Gastrocnemius medialis (tissue), 4 donors: ENCODE measurements around the gene LITAF.

Experiments used
- CTCF ChIP-seq, 5 experiments: fragments of 450-650 bp in 3 of 5; fragments of 200-600 bp in 2 of 5; sonication (generic) in 2 of 5; IDR thresholded peaks in 4 of 5; conservative IDR thresholded peaks in 1 of 5; 1 replicate in 4 of 5; 2 replicates in 1 of 5; pipeline ENCODE4 v1.5.1; 2016 to 2019; ENCODE audit warnings: antibody characterized with exemption in 5 of 5, mild to moderate bottlenecking in 3 of 5, moderate library complexity in 3 of 5
- POLR2A ChIP-seq, 2 donors: fragments of 450-650 bp; IDR thresholded peaks; one replicate each; pipeline ENCODE4 v1.6.1; 2017; ENCODE audit warnings: antibody characterized with exemption in 2 of 2, mild to moderate bottlenecking in 2 of 2, moderate library complexity in 2 of 2

GRCh38 chr16:11614587-11615175 is 28.0 kb upstream of the LITAF start:
- TF ChIP-seq CTCF (IDR thresholded peaks at IDR 0.05 in 4 of 5, conservative IDR thresholded peaks at IDR 0.05 in 1 of 5) (no peak), POLR2A (IDR thresholded peaks at IDR 0.05) (no peak)
